Caco-2 (cell line): ENCODE data around the gene HOXB6. TPM values are rescaled to one million over a fixed set of nuclear protein-coding genes. Genes with fewer than 3 reads are reported as not detected.

Experiments used
- BruUV-seq: library from RNA; stranded (reverse); fragments of 400-500 nt; replicated peaks from 2 replicates; lab custom pipeline; 2021; lab: Mats Ljungman, UMichigan
- CTCF ChIA-PET: fragments of 300-600 bp; sonication (Branson Sonifier 250); formaldehyde crosslinking; loops from one replicate; lab custom pipeline; 2022; ENCODE audit warnings: antibody characterized with exemption; lab: Charles Lee
- POLR2A ChIA-PET: fragments of 300-600 bp; sonication (Branson Sonifier 250); formaldehyde crosslinking; loops from one replicate; lab custom pipeline; 2022; ENCODE audit warnings: antibody characterized with exemption; lab: Charles Lee
- DNase-seq, 2 experiments: peaks; one replicate each; pipeline versions ENCODE4 v3.0.0 to v3.0.0-alpha.2; 2020 to 2022
- H3K27me3 ChIP-seq: replicated peaks from 2 replicates; pipeline ENCODE4 v1.6.0; 2011; ENCODE audit warnings: low read length; ENCODE audit not compliant: control insufficient read depth, insufficient read depth
- H3K36me3 ChIP-seq: 2 replicates; pipeline ENCODE4 v1.5.1; 2011; ENCODE audit warnings: low read length; ENCODE audit not compliant: control insufficient read depth, insufficient read depth
- H3K4me1 ChIP-seq: fragments of 250-450 bp; sonication (Bioruptor Pico); 2 replicates; pipeline ENCODE4 v1.5.1; 2020; ENCODE audit warnings: mild to moderate bottlenecking
- H3K4me3 ChIP-seq: 2 replicates; pipeline ENCODE4 v1.5.1; 2011; ENCODE audit warnings: low read depth, mild to moderate bottlenecking, control low read depth, low read length
- H3K9me3 ChIP-seq: fragments of 250-450 bp; sonication (Bioruptor Pico); 2 replicates; pipeline ENCODE4 v1.5.1; 2020; ENCODE audit warnings: mild to moderate bottlenecking, moderate library complexity
- H3K27ac Mint-ChIP-seq: one replicate; pipeline ENCODE4 v1.8.0; 2022; ENCODE audit warnings: mixed read lengths; ENCODE audit not compliant: unreplicated experiment
- H3K27me3 Mint-ChIP-seq: one replicate; pipeline ENCODE4 v1.8.0; 2022; ENCODE audit warnings: mixed read lengths; ENCODE audit not compliant: insufficient read depth, unreplicated experiment
- H3K36me3 Mint-ChIP-seq: one replicate; pipeline ENCODE4 v1.8.0; 2022; ENCODE audit warnings: mild to moderate bottlenecking, mixed read lengths; ENCODE audit not compliant: insufficient read depth, unreplicated experiment
- H3K4me1 Mint-ChIP-seq: one replicate; pipeline ENCODE4 v1.8.0; 2022; ENCODE audit warnings: low read depth, mixed read lengths; ENCODE audit not compliant: unreplicated experiment
- H3K4me3 Mint-ChIP-seq: one replicate; pipeline ENCODE4 v1.8.0; 2022; ENCODE audit warnings: mild to moderate bottlenecking, moderate library complexity, mixed read lengths; ENCODE audit not compliant: unreplicated experiment
- H3K9me3 Mint-ChIP-seq: one replicate; pipeline ENCODE4 v1.8.0; 2022; ENCODE audit warnings: mixed read lengths; ENCODE audit not compliant: unreplicated experiment
- intact Hi-C: fragments of 100-400 bp; cut with micrococcal nuclease; formaldehyde crosslinking; loops from one replicate; pipeline ENCODE4 v1.10.0; 2022; ENCODE audit not compliant: unreplicated experiment
- total RNA-seq: library from RNA; stranded (reverse); gene quantifications from 2 replicates; pipeline ENCODE4 v1.2.3, GENCODE V29; 2022
- TF ChIP-seq, protein P1 (sequence below), 2 experiments: fragments of 200-600 bp in 1 of 2; IDR thresholded peaks; 1 replicate in 1 of 2; 2 replicates in 1 of 2; pipeline versions ENCODE4 v1.5.1 to v1.8.0; 2011 to 2022; ENCODE audit warnings: antibody characterized with exemption in 1 of 2, control low read depth in 1 of 2, inconsistent platforms in 1 of 2, low read depth in 1 of 2, low read length in 1 of 2, mild to moderate bottlenecking in 1 of 2, moderate library complexity in 1 of 2; ENCODE audit not compliant: insufficient read depth in 1 of 2, severe bottlenecking in 1 of 2, unreplicated experiment in 1 of 2

The HOXB6 gene
- total RNA-seq, 1 experiment from 2014 or later: 1.9 TPM

DNA sequence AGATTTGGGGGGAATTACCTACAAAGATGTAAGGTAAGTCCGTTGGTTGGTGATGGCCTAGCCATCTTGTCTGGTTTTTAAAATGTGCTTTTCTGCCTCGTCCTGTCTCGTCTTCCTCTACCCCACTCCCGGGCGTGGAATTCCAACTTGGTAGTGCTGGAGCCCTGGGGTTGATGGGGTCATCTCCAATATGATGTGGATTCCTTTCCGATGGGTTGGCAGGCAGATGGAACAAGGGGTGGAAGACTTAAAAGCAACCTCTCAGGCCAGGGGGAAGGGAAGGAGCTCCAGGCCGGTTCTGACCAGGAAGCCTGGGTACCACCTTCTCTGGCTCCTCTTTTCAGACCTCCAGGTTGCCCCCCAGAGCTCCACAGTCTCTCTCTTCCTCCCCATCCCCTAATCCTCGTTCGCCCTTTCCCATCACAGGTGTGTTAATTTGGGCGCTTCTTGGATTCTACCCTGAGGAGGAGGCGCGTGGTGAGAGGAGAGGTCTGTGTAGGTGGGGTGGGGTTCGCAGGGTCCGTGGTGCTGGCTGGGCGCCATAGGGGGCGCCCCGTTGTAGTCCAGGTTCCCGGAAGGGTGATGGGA, 54.8 kb downstream of the HOXB6 start:
- H3K4me1 ChIP-seq: peaks cover 15% of the 10 kb centered on the region; the same call in 1 of the 2 replicates
- H3K9me3 ChIP-seq: no peaks in the 10 kb centered on the region
- H3K27me3 ChIP-seq: no peaks in the 10 kb centered on the region
- POLR2A ChIA-PET: no interaction called here
- Mint-ChIP-seq H3K4me3 (no peak overlapping the region), H3K4me1 (peaks cover 3% of the 10 kb centered on the region), H3K27ac (no peak overlapping the region), H3K36me3 (no peaks in the 10 kb centered on the region), H3K27me3 (no peaks in the 10 kb centered on the region), H3K9me3 (no peaks in the 10 kb centered on the region)
- H3K4me3 ChIP-seq: no peak overlapping the region
- BruUV-seq: no TSS peak
- CTCF ChIA-PET: no interaction called here
- intact Hi-C loops: no loop called here
- TF ChIP-seq, protein P1, sequence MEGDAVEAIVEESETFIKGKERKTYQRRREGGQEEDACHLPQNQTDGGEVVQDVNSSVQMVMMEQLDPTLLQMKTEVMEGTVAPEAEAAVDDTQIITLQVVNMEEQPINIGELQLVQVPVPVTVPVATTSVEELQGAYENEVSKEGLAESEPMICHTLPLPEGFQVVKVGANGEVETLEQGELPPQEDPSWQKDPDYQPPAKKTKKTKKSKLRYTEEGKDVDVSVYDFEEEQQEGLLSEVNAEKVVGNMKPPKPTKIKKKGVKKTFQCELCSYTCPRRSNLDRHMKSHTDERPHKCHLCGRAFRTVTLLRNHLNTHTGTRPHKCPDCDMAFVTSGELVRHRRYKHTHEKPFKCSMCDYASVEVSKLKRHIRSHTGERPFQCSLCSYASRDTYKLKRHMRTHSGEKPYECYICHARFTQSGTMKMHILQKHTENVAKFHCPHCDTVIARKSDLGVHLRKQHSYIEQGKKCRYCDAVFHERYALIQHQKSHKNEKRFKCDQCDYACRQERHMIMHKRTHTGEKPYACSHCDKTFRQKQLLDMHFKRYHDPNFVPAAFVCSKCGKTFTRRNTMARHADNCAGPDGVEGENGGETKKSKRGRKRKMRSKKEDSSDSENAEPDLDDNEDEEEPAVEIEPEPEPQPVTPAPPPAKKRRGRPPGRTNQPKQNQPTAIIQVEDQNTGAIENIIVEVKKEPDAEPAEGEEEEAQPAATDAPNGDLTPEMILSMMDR (IDR thresholded peaks at IDR 0.05; ENCODE audit: insufficient read depth in 1 of 2, low read depth in 1 of 2, low read length in 1 of 2, severe bottlenecking in 1 of 2, unreplicated experiment in 1 of 2): peak in 1 of 2 experiments; percentile 13
- DNase-seq: no peak
- H3K36me3 ChIP-seq: no peaks in the 10 kb centered on the region

DNA sequence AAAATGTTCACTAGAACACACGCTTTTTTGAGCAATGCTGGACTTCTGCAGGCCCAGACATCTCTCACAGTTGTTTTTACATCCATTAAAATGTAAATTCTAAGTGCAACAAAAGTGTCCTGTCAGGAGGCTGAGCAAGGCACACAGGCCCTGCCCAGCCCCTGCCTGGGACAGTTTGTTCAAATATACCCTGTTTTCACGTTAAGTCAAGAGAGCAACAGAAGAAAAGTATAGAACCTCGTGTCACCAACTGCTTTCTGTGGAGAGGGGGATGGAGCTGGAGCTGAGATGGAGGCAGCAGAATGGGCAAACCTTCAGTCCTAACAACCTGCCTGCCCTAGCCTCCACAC, 55.5 kb downstream of the HOXB6 start:
- ChIA-PET POLR2A (no interaction called here), CTCF (no interaction called here)
- no peaks in the 10 kb centered on the region for H3K27me3 ChIP-seq
- TF ChIP-seq, protein P1 (IDR thresholded peaks at IDR 0.05; ENCODE audit: insufficient read depth in 1 of 2, low read depth in 1 of 2, low read length in 1 of 2, severe bottlenecking in 1 of 2, unreplicated experiment in 1 of 2): no peak
- Mint-ChIP-seq H3K36me3 (no peaks in the 10 kb centered on the region), H3K4me3 (no peak overlapping the region), H3K27me3 (no peaks in the 10 kb centered on the region), H3K9me3 (no peaks in the 10 kb centered on the region), H3K4me1 (peaks cover under 1% of the 10 kb centered on the region), H3K27ac (no peak overlapping the region)
- no peaks in the 10 kb centered on the region for H3K36me3 ChIP-seq
- intact Hi-C loops: no loop called here
- no peaks in the 10 kb centered on the region for H3K9me3 ChIP-seq
- no TSS peak for BruUV-seq
- no peak for DNase-seq
- peaks cover 10% of the 10 kb centered on the region; the same call in 1 of the 2 replicates for H3K4me1 ChIP-seq
- no peak overlapping the region for H3K4me3 ChIP-seq

DNA sequence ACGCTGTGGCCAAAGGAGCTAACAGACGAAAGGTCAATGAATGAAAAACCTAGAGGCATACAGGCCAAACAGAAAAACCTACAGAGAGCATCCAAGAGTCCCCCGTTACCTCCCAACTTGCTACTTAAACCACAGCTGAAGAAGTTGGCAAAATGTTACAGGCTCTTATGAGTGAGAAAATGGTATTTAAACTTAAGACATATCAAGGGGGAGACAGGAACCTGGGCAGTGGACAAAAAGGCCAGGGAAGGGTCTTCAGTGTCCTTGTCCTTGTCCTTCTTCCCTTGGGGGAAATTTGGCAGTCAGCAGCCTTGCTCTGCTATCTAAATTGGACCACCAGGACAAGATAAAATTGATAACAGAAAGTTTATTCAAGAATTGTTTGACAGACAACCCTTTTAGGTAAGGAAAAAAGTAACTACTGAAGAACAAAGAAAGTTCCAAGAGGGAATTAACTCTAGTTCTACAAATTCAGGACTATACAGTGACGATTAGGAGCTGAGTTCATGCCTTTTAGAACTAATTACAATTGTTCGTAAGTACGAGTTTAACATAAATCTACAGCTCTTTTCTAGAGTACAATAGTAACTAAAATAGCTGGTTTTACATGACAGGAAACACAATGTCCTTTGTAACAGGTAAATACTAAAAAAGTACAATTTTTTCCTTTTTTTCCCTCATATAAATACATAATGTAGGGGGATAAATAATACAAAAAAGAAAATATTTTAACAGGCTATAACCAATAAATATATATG, 56.1 kb downstream of the HOXB6 start:
- peaks cover 10% of the 10 kb centered on the region; the same call in 1 of the 2 replicates for H3K4me1 ChIP-seq
- CTCF ChIA-PET: no interaction called here
- BruUV-seq: no TSS peak

More for the DNA sequence above, 56.1 kb downstream of the HOXB6 start:
- peaks cover 6% of the 10 kb centered on the region for H3K4me1 Mint-ChIP-seq
- H3K36me3 Mint-ChIP-seq: no peaks in the 10 kb centered on the region
- H3K27ac Mint-ChIP-seq: no peak overlapping the region
- POLR2A ChIA-PET: no interaction called here
- no peaks in the 10 kb centered on the region for H3K27me3 ChIP-seq
- H3K9me3 ChIP-seq: no peaks in the 10 kb centered on the region
- H3K4me3 Mint-ChIP-seq: no peak overlapping the region
- intact Hi-C loops: no loop called here
- TF ChIP-seq, protein P1 (IDR thresholded peaks at IDR 0.05; ENCODE audit: insufficient read depth in 1 of 2, low read depth in 1 of 2, low read length in 1 of 2, severe bottlenecking in 1 of 2, unreplicated experiment in 1 of 2): no peak
- H3K36me3 ChIP-seq: no peaks in the 10 kb centered on the region
- no peaks in the 10 kb centered on the region for H3K9me3 Mint-ChIP-seq
- H3K4me3 ChIP-seq: no peak overlapping the region
- DNase-seq: no peak
- H3K27me3 Mint-ChIP-seq: peaks cover 2% of the 10 kb centered on the region
